ENCODE results near the gene ENO1. TPM values are rescaled to one million over a fixed set of nuclear protein-coding genes. Genes with fewer than 3 reads are reported as not detected.
A peak's percentile ranks its signal among the peaks of the same experiment; 100 is the strongest.

Gene ENO1
- total and polyA plus RNA-seq, 9 of the 15 experiments (the other 6 are each of a cell fraction or from before 2014, with no cell fraction given): 2,249 to 7,472 (median 2,868) TPM

GRCh38 chr1:8911416-8912309 lies 33.2 kb upstream of the ENO1 start:
- Histone ChIP-seq H3K9me1 (ENCODE audit: control insufficient read depth, insufficient read depth, low read length) (no peaks in the 10 kb centered on the region), H3K4me1 (replicated peaks in 1 of 2; ENCODE audit: control insufficient read depth in 2 of 2, insufficient read depth in 2 of 2, low read length in 2 of 2) (peaks cover 4 to 7% of the 10 kb centered on the region in 2 experiments; a peak in 4 of 5 replicates), H3K36me3 (ENCODE audit: control insufficient read depth, insufficient read depth, low read length) (no peaks in the 10 kb centered on the region), H3K4me2 (ENCODE audit: insufficient read depth, low read length) (no peak overlapping the region), H3K9me3 (replicated peaks; ENCODE audit: control insufficient read depth, insufficient read depth, low read depth, low read length) (0 out of 2 replicates have a peak, but pooled peaks cover 2% of the 10 kb centered on the region), H2AFZ (ENCODE audit: low read depth, low read length) (peak overlapping the region; percentile 7; the same call in 1 of the 2 replicates), H3K4me3 (no peak overlapping the region), H3K79me2 (ENCODE audit: control insufficient read depth, insufficient read depth, low read length) (no peaks in the 10 kb centered on the region), H3K9ac (ENCODE audit: insufficient read depth in 1 of 2, low read depth in 2 of 2, low read length in 2 of 2) (no peak overlapping the region), H3K27ac (ENCODE audit: extremely low read depth, low read depth, low read length) (no peak overlapping the region), H4K20me1 (replicated peaks; ENCODE audit: control insufficient read depth, insufficient read depth, low read length) (no peaks in the 10 kb centered on the region), H3K27me3 (ENCODE audit: control insufficient read depth in 2 of 2, insufficient read depth in 2 of 2, low read length in 2 of 2) (peaks cover 5 to 19% of the 10 kb centered on the region in 2 experiments; a peak in 3 of 5 replicates)
- ATAC-seq: peak; percentile 34; the same call in 2 of the 3 replicates
- in situ Hi-C loops (cut with MboI) (no loop called here), intact Hi-C loops (cut with micrococcal nuclease) (no loop called here)
- ChIA-PET CTCF (ENCODE audit: low intra/inter-chr PET ratio) (no interaction called here), POLR2A (interaction anchor here (1.0 kb wide), 1 partner anchor 12 kb away, joined by 6 read pairs; no protein-coding TSS in a partner anchor)
- DNase-seq (ENCODE audit: extremely low read depth in 1 of 4, low spot score in 3 of 4): no peak
- no peak for FAIRE-seq
- WGBS (ENCODE audit: insufficient coverage, low coverage, missing lambda C conversion rate): 72% methylated on average over 12 of the region's 17 CpGs
- BruUV-seq (replicated peaks): no TSS peak
- no peak for TF ChIP-seq ZNF766 (CRISPR knock-in tag; conservative IDR thresholded peaks at IDR 0.05)
- TF ChIP-seq POLR2G (IDR thresholded peaks at IDR 0.05; ENCODE audit: low read depth, low read length): no peak
- TF ChIP-seq DPF2 (IDR thresholded peaks at IDR 0.05): no peak
- TF ChIP-seq NFE2L1 (tag; IDR thresholded peaks at IDR 0.05; ENCODE audit: borderline replicate concordance, low read depth): no peak
- TF ChIP-seq PPARD (CRISPR knock-in tag; IDR thresholded peaks at IDR 0.05): no peak
- no peak for TF ChIP-seq IFI16 (CRISPR knock-in tag; IDR thresholded peaks at IDR 0.05)
- TF ChIP-seq CEBPB (tag; IDR thresholded peaks at IDR 0.05): no peak
- TF ChIP-seq DACH1 (IDR thresholded peaks at IDR 0.05; ENCODE audit: partially characterized antibody): no peak
- TF ChIP-seq ZBTB33 (CRISPR knock-in tag; IDR thresholded peaks at IDR 0.05): no peak
